Measurements from ENCODE around the gene COL23A1.

DNA sequence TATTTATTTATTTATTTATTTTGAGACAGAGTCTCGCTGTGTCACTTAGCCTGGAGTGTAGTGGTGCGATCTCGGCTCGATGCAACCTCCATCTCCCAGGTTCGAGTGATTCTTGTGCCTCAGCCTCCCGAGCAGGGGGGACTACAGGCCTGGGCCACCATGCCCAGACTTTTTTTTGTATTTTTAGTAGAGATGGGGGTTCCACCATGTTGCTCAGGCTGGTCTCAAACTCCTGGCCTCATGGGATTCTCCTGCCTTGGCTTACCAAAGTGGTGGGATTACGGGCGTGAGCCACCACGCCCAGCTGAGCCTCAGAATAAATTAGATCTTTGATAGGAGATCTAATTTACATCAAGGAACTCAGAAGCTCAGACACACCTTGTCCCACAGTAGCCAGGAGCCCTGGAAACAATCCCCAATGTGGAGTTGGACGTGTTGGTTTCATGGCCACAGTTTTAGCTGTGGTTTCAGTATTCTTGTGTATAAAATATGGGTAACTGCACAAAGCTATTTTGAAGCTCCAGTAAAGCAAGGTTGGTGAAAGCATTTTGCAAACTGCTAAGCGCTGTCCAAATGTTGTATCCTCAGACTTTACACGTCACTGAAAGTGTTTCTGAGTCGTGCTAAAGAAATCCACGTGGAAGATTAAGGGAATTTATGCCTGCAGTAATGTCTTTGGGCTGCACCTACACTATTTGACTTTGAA, 388.8 kb downstream of the COL23A1 start:
- TF ChIP-seq CTCF (conservative IDR thresholded peaks at IDR 0.05; ENCODE audit: low read depth, low read length) = no peak
- TF ChIP-seq EZH2 (IDR thresholded peaks at IDR 0.05; ENCODE audit: borderline replicate concordance, low read depth, low read length, poor library complexity, severe bottlenecking) = no peak
